Activated T-helper 17 cell treated with anti-CD3 and anti-CD28 coated beads, Interleukin-2, amount 50 U/mL, for 72 hours (primary cell): ENCODE results near the gene TSPAN6. TPM values are rescaled to one million over a fixed set of nuclear protein-coding genes. Genes with fewer than 3 reads are reported as not detected.

ENCODE experiments used
- ATAC-seq: fragments of 150-1000 bp; cut with Tn5 transposase; replicated peaks from 2 replicates; pipeline ENCODE4 v1.10.0; 2021; ENCODE audit warnings: mild to moderate bottlenecking, moderate library complexity
- H3K27ac Mint-ChIP-seq: one replicate; pipeline ENCODE4 v1.8.0; 2022; ENCODE audit warnings: mixed read lengths
- H3K27me3 Mint-ChIP-seq: one replicate; pipeline ENCODE4 v1.8.0; 2022; ENCODE audit warnings: mixed read lengths
- H3K36me3 Mint-ChIP-seq: one replicate; pipeline ENCODE4 v1.8.0; 2022; ENCODE audit warnings: low read depth, mild to moderate bottlenecking, mixed read lengths
- H3K4me1 Mint-ChIP-seq: one replicate; pipeline ENCODE4 v1.8.0; 2022; ENCODE audit warnings: mixed read lengths
- H3K4me3 Mint-ChIP-seq: one replicate; pipeline ENCODE4 v1.8.0; 2022; ENCODE audit warnings: mild to moderate bottlenecking, mixed read lengths
- H3K9me3 Mint-ChIP-seq: one replicate; pipeline ENCODE4 v1.8.0; 2022; ENCODE audit warnings: mixed read lengths
- total RNA-seq, 2 donors: library from RNA; stranded (reverse); gene quantifications; one replicate each; pipeline ENCODE4 v1.2.3, GENCODE V29; 2022

TSPAN6 gene
- total RNA-seq, 2 donors from 2014 or later, result not detected

- Mint-ChIP-seq H3K27ac (no peak overlapping the region), H3K36me3 (no peaks in the 10 kb centered on the region), H3K9me3 (no peaks in the 10 kb centered on the region), H3K4me3 (no peak overlapping the region), H3K4me1 (no peaks in the 10 kb centered on the region), H3K27me3 (peaks cover 3% of the 10 kb centered on the region)
- ATAC-seq, result no peak
These were observed 22.4 kb upstream of the TSPAN6 start for GRCh38 chrX:100658941-100659381.

GRCh38 chrX:100654261-100654660, 17.7 kb upstream of the TSPAN6 start:
- no peak overlapping the region for H3K4me3 Mint-ChIP-seq
- H3K27me3 Mint-ChIP-seq, result no peaks in the 10 kb centered on the region

GRCh38 chrX:100652266-100652665, 15.7 kb upstream of the TSPAN6 start:
- Mint-ChIP-seq H3K4me1 (no peaks in the 10 kb centered on the region), H3K4me3 (no peak overlapping the region), H3K27me3 (no peaks in the 10 kb centered on the region)

More at GRCh38 chrX:100654261-100654660, 17.7 kb upstream of the TSPAN6 start:
- no peak for ATAC-seq
- Mint-ChIP-seq H3K9me3 (no peaks in the 10 kb centered on the region), H3K4me1 (no peaks in the 10 kb centered on the region), H3K36me3 (no peaks in the 10 kb centered on the region), H3K27ac (no peak overlapping the region)

GRCh38 chrX:100650841-100651240, 14.2 kb upstream of the TSPAN6 start:
- Mint-ChIP-seq H3K9me3 (no peaks in the 10 kb centered on the region), H3K4me3 (no peak overlapping the region), H3K36me3 (no peaks in the 10 kb centered on the region), H3K27ac (no peak overlapping the region), H3K4me1 (no peaks in the 10 kb centered on the region), H3K27me3 (no peaks in the 10 kb centered on the region)
- no peak for ATAC-seq

More at GRCh38 chrX:100652266-100652665, 15.7 kb upstream of the TSPAN6 start:
- no peaks in the 10 kb centered on the region for H3K9me3 Mint-ChIP-seq
- no peaks in the 10 kb centered on the region for H3K36me3 Mint-ChIP-seq
- no peak overlapping the region for H3K27ac Mint-ChIP-seq
- ATAC-seq, result no peak

GRCh38 chrX:100649550-100650356, 13.1 kb upstream of the TSPAN6 start:
- H3K4me3 Mint-ChIP-seq, result no peak overlapping the region
- H3K27me3 Mint-ChIP-seq, result peaks cover 4% of the 10 kb centered on the region
- H3K27ac Mint-ChIP-seq, result no peak overlapping the region
- ATAC-seq, result no peak
- H3K9me3 Mint-ChIP-seq, result no peaks in the 10 kb centered on the region
- H3K4me1 Mint-ChIP-seq, result no peaks in the 10 kb centered on the region
- no peaks in the 10 kb centered on the region for H3K36me3 Mint-ChIP-seq

- no peaks in the 10 kb centered on the region for H3K36me3 Mint-ChIP-seq
- no peak for ATAC-seq
- H3K9me3 Mint-ChIP-seq, result no peaks in the 10 kb centered on the region
- peaks cover 12% of the 10 kb centered on the region for H3K27me3 Mint-ChIP-seq
- no peak overlapping the region for H3K27ac Mint-ChIP-seq
- H3K4me3 Mint-ChIP-seq, result no peak overlapping the region
- no peaks in the 10 kb centered on the region for H3K4me1 Mint-ChIP-seq
These were observed 12.1 kb upstream of the TSPAN6 start for GRCh38 chrX:100648458-100649417.

GRCh38 chrX:100647739-100648138, 11.1 kb upstream of the TSPAN6 start:
- Mint-ChIP-seq H3K4me3 (no peak overlapping the region), H3K4me1 (no peaks in the 10 kb centered on the region), H3K27me3 (peaks cover 12% of the 10 kb centered on the region), H3K36me3 (no peaks in the 10 kb centered on the region), H3K9me3 (no peaks in the 10 kb centered on the region), H3K27ac (no peak overlapping the region)
- no peak for ATAC-seq

- H3K4me1 Mint-ChIP-seq, result no peaks in the 10 kb centered on the region
- no peaks in the 10 kb centered on the region for H3K36me3 Mint-ChIP-seq
These were observed 10.5 kb upstream of the TSPAN6 start for GRCh38 chrX:100647095-100647494.

GRCh38 chrX:100645106-100645505, 8.5 kb upstream of the TSPAN6 start:
- Mint-ChIP-seq H3K9me3 (no peaks in the 10 kb centered on the region), H3K27ac (no peak overlapping the region), H3K4me1 (no peaks in the 10 kb centered on the region), H3K4me3 (no peak overlapping the region), H3K36me3 (no peaks in the 10 kb centered on the region), H3K27me3 (peaks cover 24% of the 10 kb centered on the region)
- ATAC-seq, result no peak

More at GRCh38 chrX:100647095-100647494, 10.5 kb upstream of the TSPAN6 start:
- H3K4me3 Mint-ChIP-seq, result no peak overlapping the region
- peaks cover 17% of the 10 kb centered on the region for H3K27me3 Mint-ChIP-seq
- no peaks in the 10 kb centered on the region for H3K9me3 Mint-ChIP-seq
- H3K27ac Mint-ChIP-seq, result no peak overlapping the region
- no peak for ATAC-seq

- no peak within 1 kb of the TSS for H3K27ac Mint-ChIP-seq
- no peak within 1 kb of the TSS for H3K4me3 Mint-ChIP-seq
- no peaks in the 10 kb centered on the region for H3K9me3 Mint-ChIP-seq
- H3K27me3 Mint-ChIP-seq, result peaks cover 29% of the 10 kb centered on the region
- peak; percentile 45 for ATAC-seq
- H3K36me3 Mint-ChIP-seq, result no peaks in the 10 kb centered on the region
- H3K4me1 Mint-ChIP-seq, result no peaks in the 10 kb centered on the region
These were observed 7.6 kb upstream of the TSPAN6 start, which contains the start of gene SRPX2 for GRCh38 chrX:100643956-100644860. Gene SRPX2 (plus strand): TSS chrX:100644199. CDS start chrX:100646323, 2,124 bp downstream.

- no peak for ATAC-seq
- Mint-ChIP-seq H3K27ac (no peak overlapping the region), H3K4me1 (no peaks in the 10 kb centered on the region), H3K36me3 (no peaks in the 10 kb centered on the region), H3K9me3 (no peaks in the 10 kb centered on the region), H3K4me3 (no peak overlapping the region), H3K27me3 (peaks cover 29% of the 10 kb centered on the region)
These were observed 6.6 kb upstream of the TSPAN6 start for GRCh38 chrX:100643212-100643611.

GRCh38 chrX:100642290-100642689, 5.7 kb upstream of the TSPAN6 start:
- Mint-ChIP-seq H3K4me1 (no peaks in the 10 kb centered on the region), H3K27ac (no peak overlapping the region), H3K4me3 (no peak overlapping the region), H3K27me3 (peaks cover 29% of the 10 kb centered on the region), H3K36me3 (no peaks in the 10 kb centered on the region), H3K9me3 (no peaks in the 10 kb centered on the region)
- ATAC-seq, result no peak

GRCh38 chrX:100635989-100636320, 651 bp downstream of the TSPAN6 start:
- no peaks in the 10 kb centered on the region for H3K9me3 Mint-ChIP-seq
- no peaks in the 10 kb centered on the region for H3K36me3 Mint-ChIP-seq
- H3K27me3 Mint-ChIP-seq, result peaks cover 7% of the 10 kb centered on the region
- ATAC-seq, result peak; percentile 4
- peaks cover 4% of the 10 kb centered on the region for H3K4me1 Mint-ChIP-seq
- no peak overlapping the region for H3K27ac Mint-ChIP-seq
- H3K4me3 Mint-ChIP-seq, result peak overlapping the region; percentile 81

GRCh38 chrX:100635040-100635439, 1.6 kb downstream of the TSPAN6 start:
- no peak overlapping the region for H3K27ac Mint-ChIP-seq
- H3K27me3 Mint-ChIP-seq, result peaks cover 7% of the 10 kb centered on the region
- no peak for ATAC-seq
- peaks cover 4% of the 10 kb centered on the region for H3K4me1 Mint-ChIP-seq
- H3K36me3 Mint-ChIP-seq, result no peaks in the 10 kb centered on the region
- H3K4me3 Mint-ChIP-seq, result no peak overlapping the region
- no peaks in the 10 kb centered on the region for H3K9me3 Mint-ChIP-seq
